Heart left ventricle (tissue), 13 donors: ENCODE results near the gene KCNV2.

ENCODE experiments used
- CTCF ChIP-seq, 12 donors: fragments of 200-600 bp; sonication (generic) in 4 of 12; IDR thresholded peaks; one replicate each; pipeline versions ENCODE4 v1.5.0 to v1.8.0; 2018 to 2022; ENCODE audit warnings: antibody characterized with exemption in 12 of 12, mild to moderate bottlenecking in 5 of 12
- POLR2A ChIP-seq, 2 donors: fragments of 450-650 bp; IDR thresholded peaks; one replicate each; pipeline ENCODE4 v1.6.1; 2017; ENCODE audit warnings: antibody characterized with exemption in 2 of 2, mild to moderate bottlenecking in 2 of 2, moderate library complexity in 2 of 2
- donor health status: ischemic (EF 13 %, LVEDD 7.1; RV severe dilation, severe dysfunction).
- donor health status: DM: no; HTN: yes; CAD: no.
- donor health status: DM: no; HTN: no; CAD: no.
- donor health status: ischemic (EF 25% LVEDD 6.9; RV normal size, moderate dysfunction).
- donor health status: ischemic (EF 25% LVEDD 5.7; RV mildly dilated, moderate dysfunction).
- donor health status: ischemic (EF 35%, LVEDD 5.7; RV mildly dilated, moderate dysfunction).
- donor health status: nonischemic (EF 11% LVEDD 7.7; RV severe dilation, severe dysfunction).
- donor health status: DM: yes; HTN: yes; CAD: no.
- donor health status: PGD.
- donor health status: ischemic (EF 29% LVEDD 5.4; RV normal size, mild dysfunction).
- donor health status: nonischemic (EF 23%, LVEDD 6.1; RV moderate dilation, normal function).

DNA sequence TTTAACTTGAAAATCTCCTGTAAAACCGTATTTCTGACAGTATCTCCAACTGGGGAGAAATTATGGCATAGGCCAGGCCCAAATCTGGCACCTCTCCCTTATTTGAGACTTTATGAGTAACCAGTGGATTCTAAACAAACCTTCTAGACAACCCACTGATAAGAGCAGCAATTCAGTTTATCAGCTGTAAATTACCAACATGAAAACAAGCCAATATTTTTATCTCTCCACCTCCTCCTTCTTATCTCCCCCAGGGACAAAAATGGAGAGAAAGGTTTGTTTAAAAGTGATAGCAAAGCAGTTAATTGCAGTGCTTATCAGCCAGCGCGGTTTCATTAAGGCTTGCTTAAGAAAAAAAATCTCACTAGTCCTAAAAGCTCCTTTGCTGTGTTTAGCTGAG is 53.8 kb downstream of the KCNV2 start:
- TF ChIP-seq CTCF (IDR thresholded peaks at IDR 0.05) (no peak), POLR2A (IDR thresholded peaks at IDR 0.05) (no peak)
